ENCODE results near the gene FAM81A.

Gene FAM81A

DNA sequence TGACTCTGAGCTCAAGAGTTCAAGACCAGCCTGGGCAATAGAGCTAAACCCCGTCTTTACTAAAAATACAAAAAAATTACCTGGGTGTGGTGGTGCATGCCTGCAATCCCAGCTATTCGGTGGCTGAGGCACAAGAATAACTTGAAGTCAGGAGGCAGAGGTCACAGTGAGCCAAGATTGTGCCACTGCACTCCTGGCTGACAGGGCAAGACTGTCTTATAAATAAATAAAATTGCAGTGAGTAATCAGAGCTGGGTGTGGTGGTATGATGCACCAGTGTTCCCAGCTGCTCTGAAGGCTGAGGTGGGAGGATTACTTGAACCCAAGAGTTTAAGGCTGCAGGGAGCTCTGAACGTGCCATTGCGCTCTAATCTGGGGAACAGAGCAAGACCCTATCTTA is 117.7 kb downstream of the FAM81A start:
- no peaks in the 10 kb centered on the region for H3K27me3 ChIP-seq (ENCODE audit: low read depth, low read length)
- H3K9me3 ChIP-seq (ENCODE audit: insufficient read depth, low read length), result no peaks in the 10 kb centered on the region
- no peaks in the 10 kb centered on the region for H4K20me1 ChIP-seq (ENCODE audit: insufficient read depth, low read length)
- no peak overlapping the region for H3K9ac ChIP-seq (ENCODE audit: low read length)
- H3K4me1 ChIP-seq (ENCODE audit: low read length), result peaks cover 2% of the 10 kb centered on the region; the same call in 1 of the 2 replicates
- H3K27ac ChIP-seq (ENCODE audit: low read length), result no peak overlapping the region
- H3K36me3 ChIP-seq (replicated peaks; ENCODE audit: low read depth, low read length), result no peaks in the 10 kb centered on the region
- H3K79me2 ChIP-seq (ENCODE audit: low read length), result no peaks in the 10 kb centered on the region
- no peak overlapping the region for H3K4me3 ChIP-seq (ENCODE audit: low read length)
- H3K4me2 ChIP-seq (ENCODE audit: low read length), result no peak overlapping the region
- TF ChIP-seq CTCF (IDR thresholded peaks at IDR 0.05; ENCODE audit: low read depth, low read length) (no peak), EZH2phosphoT487 (IDR thresholded peaks at IDR 0.05; ENCODE audit: low read depth) (no peak)
- no peak overlapping the region for H2AFZ ChIP-seq (ENCODE audit: low read depth, low read length)

- no peaks in the 10 kb centered on the region for H3K27me3 ChIP-seq (ENCODE audit: low read depth, low read length)
- H2AFZ ChIP-seq (ENCODE audit: low read depth, low read length), result no peak overlapping the region
Observed at GRCh38 chr15:59556380-59556779, 118.4 kb downstream of the FAM81A start.

GRCh38 chr15:59557581-59557980 is 119.6 kb downstream of the FAM81A start:
- no peak overlapping the region for H2AFZ ChIP-seq (ENCODE audit: low read depth, low read length)
- no peak overlapping the region for H3K9ac ChIP-seq (ENCODE audit: low read length)
- H3K9me3 ChIP-seq (ENCODE audit: insufficient read depth, low read length), result no peaks in the 10 kb centered on the region
- H3K4me1 ChIP-seq (ENCODE audit: low read length), result peaks cover 4% of the 10 kb centered on the region
- H3K27ac ChIP-seq (ENCODE audit: low read length), result no peak overlapping the region
- no peaks in the 10 kb centered on the region for H3K27me3 ChIP-seq (ENCODE audit: low read depth, low read length)
- H3K36me3 ChIP-seq (replicated peaks; ENCODE audit: low read depth, low read length), result no peaks in the 10 kb centered on the region
- TF ChIP-seq CTCF (IDR thresholded peaks at IDR 0.05; ENCODE audit: low read depth, low read length), result no peak
- no peak for TF ChIP-seq EZH2phosphoT487 (IDR thresholded peaks at IDR 0.05; ENCODE audit: low read depth)
- H3K4me2 ChIP-seq (ENCODE audit: low read length), result no peak overlapping the region
- H4K20me1 ChIP-seq (ENCODE audit: insufficient read depth, low read length), result no peaks in the 10 kb centered on the region
- H3K79me2 ChIP-seq (ENCODE audit: low read length), result no peaks in the 10 kb centered on the region
- H3K4me3 ChIP-seq (ENCODE audit: low read length), result no peak overlapping the region

More at GRCh38 chr15:59556380-59556779, 118.4 kb downstream of the FAM81A start:
- no peak overlapping the region for H3K27ac ChIP-seq (ENCODE audit: low read length)
- H3K9ac ChIP-seq (ENCODE audit: low read length), result no peak overlapping the region
- no peaks in the 10 kb centered on the region for H4K20me1 ChIP-seq (ENCODE audit: insufficient read depth, low read length)
- no peak overlapping the region for H3K4me2 ChIP-seq (ENCODE audit: low read length)
- H3K4me3 ChIP-seq (ENCODE audit: low read length), result no peak overlapping the region
- no peaks in the 10 kb centered on the region for H3K79me2 ChIP-seq (ENCODE audit: low read length)
- H3K36me3 ChIP-seq (replicated peaks; ENCODE audit: low read depth, low read length), result no peaks in the 10 kb centered on the region
- no peaks in the 10 kb centered on the region for H3K9me3 ChIP-seq (ENCODE audit: insufficient read depth, low read length)
- no peak for TF ChIP-seq EZH2phosphoT487 (IDR thresholded peaks at IDR 0.05; ENCODE audit: low read depth)
- no peak for TF ChIP-seq CTCF (IDR thresholded peaks at IDR 0.05; ENCODE audit: low read depth, low read length)
- no peaks in the 10 kb centered on the region; the same call in 1 of the 2 replicates for H3K4me1 ChIP-seq (ENCODE audit: low read length)

GRCh38 chr15:59558851-59559250 is 120.9 kb downstream of the FAM81A start:
- no peaks in the 10 kb centered on the region for H3K9me3 ChIP-seq (ENCODE audit: insufficient read depth, low read length)
- no peak overlapping the region for H3K27ac ChIP-seq (ENCODE audit: low read length)
- H3K36me3 ChIP-seq (replicated peaks; ENCODE audit: low read depth, low read length), result no peaks in the 10 kb centered on the region
- H3K79me2 ChIP-seq (ENCODE audit: low read length), result no peaks in the 10 kb centered on the region
- H3K4me3 ChIP-seq (ENCODE audit: low read length), result no peak overlapping the region
- H3K9ac ChIP-seq (ENCODE audit: low read length), result no peak overlapping the region
- H3K4me1 ChIP-seq (ENCODE audit: low read length), result peaks cover 16% of the 10 kb centered on the region
- H3K27me3 ChIP-seq (ENCODE audit: low read depth, low read length), result no peaks in the 10 kb centered on the region
- H4K20me1 ChIP-seq (ENCODE audit: insufficient read depth, low read length), result no peaks in the 10 kb centered on the region
- H3K4me2 ChIP-seq (ENCODE audit: low read length), result no peak overlapping the region
- H2AFZ ChIP-seq (ENCODE audit: low read depth, low read length), result no peak overlapping the region
- TF ChIP-seq CTCF (IDR thresholded peaks at IDR 0.05; ENCODE audit: low read depth, low read length), result no peak
- no peak for TF ChIP-seq EZH2phosphoT487 (IDR thresholded peaks at IDR 0.05; ENCODE audit: low read depth)

Measured in OCI-LY3 (cell line).